SKM-1 treated with dmso at 0.1 percent for 144 hours (cell line): Measurements from ENCODE around the gene RERG.

Experiments
- DNase-seq: peaks from one replicate; lab custom pipeline; 2025; ENCODE audit not compliant: unreplicated experiment; lab: John Stamatoyannopoulos, UW

RERG gene

DNA sequence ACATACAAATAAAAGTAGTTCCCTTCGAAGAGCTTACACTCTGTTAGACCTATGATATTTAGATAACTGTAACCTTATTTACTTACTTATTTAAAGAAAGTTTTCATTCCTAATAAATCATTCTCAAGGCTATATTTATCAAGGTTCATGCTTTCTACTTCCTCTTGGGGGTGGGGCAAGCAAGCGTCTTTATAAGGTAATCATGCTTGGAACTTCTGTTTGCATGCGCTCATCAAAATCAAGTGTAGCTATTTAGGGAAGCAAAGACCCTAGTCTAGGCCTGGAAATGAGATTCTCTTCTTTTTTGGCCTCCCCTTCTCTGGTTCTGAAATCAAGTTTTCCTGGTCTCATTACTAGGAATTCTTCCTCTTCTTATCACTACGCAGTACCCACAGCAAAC is 766 bp downstream of the RERG start:
- no peak for DNase-seq

DNA sequence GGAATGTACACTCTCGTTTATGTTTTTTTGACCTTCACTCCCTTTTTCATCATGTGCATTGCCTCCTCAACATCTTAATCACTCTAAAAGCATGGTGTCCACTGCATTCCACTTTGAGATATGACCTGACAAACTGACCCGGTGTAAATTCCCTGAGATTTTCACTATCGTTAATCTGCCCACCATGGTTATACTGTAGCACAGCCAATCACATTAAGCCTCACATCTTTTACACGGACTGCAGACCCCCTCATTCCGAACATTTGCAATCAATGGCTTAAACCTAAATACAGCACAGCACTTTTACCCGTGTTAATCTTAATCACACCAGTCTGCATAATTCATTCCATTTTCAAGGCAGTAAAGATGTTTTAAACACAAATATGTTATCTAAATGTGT is 2.4 kb downstream of the RERG start:
- no peak for DNase-seq

DNA sequence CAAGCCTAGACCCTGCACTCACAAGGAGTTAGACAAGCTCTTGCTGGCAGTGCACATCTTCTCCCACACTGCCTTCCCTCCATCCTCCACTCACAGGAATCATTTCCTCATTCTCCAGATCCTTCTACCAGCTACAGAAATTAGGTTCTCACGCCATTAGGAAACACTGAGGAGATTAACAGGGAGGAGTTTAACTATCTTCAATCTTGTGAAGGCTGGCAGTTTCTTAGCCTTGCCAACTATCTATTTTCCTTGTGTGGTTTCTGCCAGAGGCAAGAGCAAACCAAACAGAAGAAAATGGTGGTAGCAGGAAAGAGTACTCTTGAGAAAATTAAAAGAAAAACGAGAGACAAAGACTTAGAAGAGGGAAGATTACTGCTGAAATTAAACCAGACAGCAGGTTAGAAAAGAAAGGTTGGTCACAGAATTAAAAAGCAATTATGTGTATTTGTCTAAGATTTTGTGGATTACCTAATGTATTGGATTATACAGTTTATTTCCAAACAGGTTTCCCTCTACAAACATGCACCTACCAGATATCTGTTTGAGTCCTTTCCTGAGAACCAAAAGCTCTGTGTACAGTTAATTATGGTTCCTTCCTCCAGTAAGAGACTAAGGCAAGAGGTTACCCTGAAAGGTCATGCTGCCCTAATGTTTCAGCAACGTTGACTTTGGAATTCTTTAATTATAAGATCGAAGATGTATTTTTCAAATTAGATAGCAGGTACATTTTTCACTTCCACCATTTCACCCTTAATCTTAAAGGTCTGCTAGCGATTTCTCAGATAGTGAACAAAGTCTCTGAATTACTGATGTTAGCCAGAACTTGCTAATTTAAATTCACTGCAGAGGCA is 5.0 kb downstream of the RERG start:
- no peak for DNase-seq

DNA sequence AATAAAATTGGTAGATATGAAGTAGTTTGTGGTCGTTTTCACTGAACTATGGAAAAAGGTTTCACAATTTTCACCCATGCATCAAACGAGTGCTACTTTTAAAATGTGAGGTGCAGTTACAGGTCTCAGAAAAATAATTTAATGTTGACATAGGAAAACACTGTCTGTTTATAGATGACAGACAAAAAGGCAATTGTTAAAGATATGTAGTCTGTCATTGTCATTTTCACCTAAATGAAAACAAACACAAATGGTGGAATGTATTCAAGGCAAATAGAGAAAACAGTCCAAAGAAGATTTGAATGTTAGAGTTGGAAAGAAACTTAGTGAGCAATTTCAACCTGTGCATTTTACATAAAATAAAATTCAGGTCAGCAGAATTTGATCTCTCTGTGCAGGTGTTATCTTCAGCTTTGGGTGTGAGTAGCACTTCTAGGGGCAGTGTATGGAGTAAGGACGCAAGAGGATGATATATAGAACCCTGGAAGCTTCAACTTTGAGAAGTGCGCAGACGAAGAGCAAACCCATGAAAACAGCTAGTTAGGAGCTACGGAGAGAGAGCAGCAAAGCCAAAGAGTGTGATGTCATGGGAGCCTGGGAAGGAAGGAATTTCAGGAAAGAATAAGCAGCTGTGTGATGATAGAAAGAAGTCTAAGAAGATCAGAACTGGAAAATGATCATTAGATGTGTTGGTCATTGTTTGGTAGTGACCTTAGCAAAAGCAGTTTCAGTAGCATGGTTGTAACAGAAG is 6.2 kb downstream of the RERG start:
- no peak for DNase-seq

DNA sequence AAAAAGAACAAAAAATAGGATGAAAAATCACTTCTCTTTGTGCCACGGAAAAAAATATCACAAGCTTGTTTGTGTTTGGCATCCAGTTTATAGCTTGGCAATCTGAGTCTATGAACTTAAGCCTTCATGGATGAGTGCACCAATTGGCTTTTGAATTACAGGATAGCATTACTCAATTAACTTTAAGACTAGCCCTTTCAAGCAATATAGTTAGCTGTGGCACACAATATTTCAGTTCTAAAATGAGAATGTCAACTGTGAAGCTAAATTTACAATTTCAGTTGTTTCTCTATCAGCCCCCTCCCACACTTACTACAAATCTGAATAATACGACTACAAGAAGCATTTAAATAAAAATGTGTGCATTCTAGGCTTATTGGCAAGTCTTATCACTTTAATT is 8.3 kb downstream of the RERG start:
- DNase-seq: no peak

DNA sequence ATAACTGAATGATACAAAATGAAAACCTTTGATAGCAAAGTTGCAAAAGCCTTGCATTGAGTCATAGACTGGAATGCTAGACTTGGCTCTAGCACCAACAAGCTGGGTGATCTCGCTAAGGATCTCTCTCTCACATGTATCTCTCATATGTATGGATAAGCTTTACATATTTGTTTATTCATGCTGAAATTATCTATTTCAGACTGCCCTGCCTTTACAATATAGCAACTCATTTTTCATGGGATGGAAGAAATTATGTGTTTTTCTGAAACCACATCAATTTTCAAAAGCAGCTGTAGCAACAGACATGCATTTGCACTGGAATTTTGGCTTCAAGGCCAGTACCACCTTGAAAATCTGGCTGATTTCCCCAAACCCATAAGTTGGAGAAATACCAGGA is 11.4 kb downstream of the RERG start:
- no peak for DNase-seq

DNA sequence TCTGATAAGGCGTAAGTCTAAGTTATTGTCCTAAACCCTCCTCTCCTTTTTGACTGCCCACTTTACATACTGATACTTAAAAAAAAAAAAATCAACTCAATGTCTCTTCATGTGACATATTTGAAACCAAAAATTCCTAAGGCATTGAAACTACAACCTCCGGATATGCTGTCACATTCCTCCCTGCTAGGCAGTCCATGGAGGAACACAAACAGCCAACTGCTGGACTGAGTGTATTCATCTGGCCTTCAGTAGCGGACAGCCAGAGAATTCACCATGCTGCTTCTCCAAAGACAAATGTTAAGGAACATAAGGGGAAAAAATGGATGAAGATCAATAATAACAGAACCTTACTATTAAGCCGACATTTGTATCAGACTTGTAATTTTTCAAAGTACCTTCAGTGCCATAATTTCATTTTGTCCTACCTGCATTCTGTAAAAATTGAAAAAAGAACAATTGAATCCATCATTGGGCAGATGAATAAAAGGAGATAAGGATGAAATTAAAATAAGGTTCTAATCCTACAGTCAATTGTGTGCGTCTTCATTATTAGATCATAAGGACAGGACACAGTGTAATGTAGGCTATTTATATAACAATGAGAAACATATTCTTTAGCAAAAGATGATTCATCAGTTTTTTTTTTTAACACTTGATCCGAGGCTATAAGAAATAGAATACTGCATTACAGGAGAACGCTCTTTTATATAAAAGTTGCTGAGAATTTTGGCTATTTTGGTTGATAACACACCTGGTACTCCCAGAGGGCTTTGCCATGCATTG is 12.2 kb downstream of the RERG start:
- no peak for DNase-seq

DNA sequence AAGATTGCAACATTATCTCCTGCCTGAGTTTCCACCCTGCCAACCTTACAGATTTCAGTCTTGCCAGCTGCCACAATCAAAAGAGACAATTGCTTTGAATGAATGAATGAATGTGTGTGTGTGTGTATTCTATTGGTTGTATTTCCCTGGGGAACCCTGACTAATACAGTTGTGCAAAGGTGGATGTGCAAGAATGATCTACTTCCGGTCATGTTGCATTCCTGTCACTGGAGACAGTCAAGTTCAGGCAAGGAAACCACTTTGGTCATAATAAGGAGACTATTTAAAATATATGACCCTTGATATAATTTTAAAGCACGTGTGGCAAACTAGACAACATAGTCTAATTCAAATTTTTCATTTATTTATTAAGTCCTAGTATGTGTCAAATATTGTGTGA is 13.1 kb downstream of the RERG start:
- DNase-seq: no peak

DNA sequence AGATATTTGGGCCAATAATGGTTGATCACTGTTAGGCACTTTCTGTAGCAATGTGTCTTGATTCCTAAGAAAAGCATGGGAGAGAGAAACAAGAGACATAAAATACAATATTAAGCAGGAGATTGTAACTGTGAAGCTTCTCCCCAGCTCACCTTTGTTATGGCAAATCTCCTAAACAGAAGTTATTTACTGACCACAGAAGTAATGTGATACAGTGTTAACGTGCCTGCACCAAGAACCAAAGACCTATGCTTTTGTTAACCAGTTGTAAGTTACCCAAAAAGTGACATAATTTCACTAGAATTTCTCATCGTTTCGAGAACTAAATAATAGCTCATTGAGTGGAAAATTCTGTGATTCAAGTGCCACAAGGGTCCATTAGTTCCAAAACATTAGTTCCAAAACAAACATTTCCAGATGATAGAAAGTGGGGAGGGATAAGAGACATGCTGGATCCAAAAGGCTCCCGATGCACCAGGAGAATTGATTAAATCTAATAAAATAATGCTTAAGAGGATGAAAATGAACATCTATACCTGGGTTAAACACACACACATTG is 14.3 kb downstream of the RERG start:
- no peak for DNase-seq

DNA sequence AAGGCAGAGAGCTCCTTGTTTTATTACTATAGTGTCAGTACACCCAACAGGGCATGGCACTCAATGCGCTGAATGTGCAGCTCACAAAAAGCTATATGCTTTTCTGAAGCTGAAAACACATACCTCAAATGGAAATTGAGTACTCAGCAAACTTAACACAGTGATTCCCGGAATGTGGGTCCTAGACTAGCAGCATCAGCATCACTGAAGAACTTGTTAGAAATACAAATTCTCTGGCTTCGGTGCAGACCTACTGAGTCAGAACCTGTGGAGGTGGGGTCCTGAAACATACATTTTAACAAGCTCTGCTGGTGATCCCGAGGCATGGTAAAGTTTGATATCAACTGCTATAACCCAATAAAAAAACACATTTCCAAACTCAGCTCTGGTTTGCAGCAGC is 14.9 kb downstream of the RERG start:
- no peak for DNase-seq

DNA sequence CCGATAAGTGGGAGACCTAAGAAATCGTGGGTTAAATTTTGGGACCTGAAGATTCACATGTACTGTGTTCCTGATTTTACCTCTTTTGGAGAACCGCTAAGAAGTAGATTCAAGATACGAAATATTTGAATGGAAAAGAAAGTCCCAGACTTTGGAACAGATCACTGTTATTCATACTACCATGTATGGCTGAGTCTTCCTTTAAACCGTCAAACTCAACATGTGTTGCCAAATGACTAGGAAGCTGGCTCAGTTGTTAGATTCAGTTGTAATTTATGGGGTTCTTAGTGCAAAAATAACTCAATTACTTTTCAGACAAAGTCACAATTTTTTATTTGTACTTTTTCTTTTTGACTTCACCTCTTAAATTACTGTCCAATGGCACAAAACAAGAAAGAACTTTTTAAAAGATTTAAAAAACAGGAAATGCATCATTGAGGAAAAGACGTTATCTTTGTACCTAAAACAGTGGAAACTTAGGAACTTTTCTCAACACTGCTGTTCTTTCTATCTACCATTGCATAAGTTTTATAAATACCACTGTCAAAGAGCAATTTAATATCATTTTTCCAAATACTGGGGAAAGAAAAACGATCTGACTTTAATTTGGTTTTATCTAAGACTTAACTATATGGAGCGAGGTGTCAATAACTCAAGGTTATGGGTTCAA is 15.7 kb downstream of the RERG start:
- no peak for DNase-seq

DNA sequence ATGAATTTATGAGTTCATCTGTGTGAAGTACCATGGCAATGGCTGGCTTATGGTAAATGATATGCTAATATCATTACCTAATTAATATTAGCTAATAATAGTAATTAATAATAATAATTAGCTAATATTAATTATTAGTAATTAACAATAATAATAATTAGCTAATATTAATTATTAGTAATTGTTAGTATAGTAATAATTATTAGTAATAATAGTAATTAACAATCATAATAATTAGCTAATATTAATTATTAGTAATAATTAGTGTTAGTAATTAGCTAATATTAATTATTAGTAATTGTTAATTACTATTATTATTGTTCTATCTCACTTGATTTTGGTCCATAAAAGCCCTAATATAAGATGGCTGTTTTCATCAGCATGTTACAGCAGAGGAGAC is 19.8 kb downstream of the RERG start:
- DNase-seq: no peak

DNA sequence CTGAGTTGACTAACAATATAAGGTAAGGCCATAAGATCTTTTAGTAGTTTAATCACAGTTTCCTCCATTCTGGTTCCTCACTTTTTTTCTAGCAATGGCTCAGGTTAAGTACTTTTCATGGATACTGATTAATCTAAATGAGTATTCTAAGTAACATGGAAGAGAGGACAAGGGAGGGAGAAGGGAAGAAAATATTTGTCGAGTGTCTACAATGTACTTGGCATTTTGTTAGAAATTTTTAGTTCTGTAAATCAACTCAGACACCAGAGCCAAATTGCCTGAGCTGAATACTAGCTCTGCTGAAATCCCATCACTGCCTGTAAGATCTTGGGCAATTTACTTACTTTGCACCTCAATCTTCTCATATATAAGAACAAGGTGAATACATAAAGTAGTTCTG is 20.2 kb downstream of the RERG start:
- DNase-seq: no peak

DNA sequence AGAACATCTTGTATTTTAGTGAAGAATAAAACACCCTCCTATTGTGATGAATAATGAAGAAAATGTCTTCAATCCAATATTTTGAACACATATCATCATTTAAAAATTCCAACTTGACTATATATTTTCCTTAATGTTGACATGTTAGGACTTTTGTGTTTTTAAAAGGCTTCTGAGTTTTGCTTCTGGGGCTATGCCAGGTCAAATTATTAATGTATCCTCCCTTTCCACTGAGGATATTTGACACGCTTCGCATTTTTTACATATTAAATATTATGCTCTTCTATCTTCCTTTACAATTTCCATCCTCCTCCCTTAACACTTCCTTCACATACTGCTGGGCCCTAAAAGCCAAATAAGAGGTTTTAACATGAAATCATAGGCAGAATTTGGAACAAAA is 20.6 kb downstream of the RERG start:
- no peak for DNase-seq

DNA sequence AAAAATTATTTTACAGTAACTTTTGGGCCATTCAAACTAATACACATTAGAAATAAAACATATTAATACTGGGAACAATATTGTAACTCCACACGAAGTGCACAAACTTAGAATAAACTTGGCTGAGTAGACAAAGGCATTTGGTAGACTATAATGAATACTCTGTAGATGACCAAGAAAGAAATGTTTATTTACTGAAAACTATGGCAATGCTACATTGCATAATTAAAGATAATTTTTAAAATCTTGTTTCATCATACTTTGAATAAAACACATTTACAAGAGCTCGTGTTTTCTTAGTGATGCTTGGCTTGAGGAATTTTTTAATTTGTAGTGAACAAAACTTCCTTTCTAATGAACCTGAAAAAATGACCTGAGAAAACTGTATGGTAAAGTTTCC is 21.3 kb downstream of the RERG start:
- DNase-seq: no peak

DNA sequence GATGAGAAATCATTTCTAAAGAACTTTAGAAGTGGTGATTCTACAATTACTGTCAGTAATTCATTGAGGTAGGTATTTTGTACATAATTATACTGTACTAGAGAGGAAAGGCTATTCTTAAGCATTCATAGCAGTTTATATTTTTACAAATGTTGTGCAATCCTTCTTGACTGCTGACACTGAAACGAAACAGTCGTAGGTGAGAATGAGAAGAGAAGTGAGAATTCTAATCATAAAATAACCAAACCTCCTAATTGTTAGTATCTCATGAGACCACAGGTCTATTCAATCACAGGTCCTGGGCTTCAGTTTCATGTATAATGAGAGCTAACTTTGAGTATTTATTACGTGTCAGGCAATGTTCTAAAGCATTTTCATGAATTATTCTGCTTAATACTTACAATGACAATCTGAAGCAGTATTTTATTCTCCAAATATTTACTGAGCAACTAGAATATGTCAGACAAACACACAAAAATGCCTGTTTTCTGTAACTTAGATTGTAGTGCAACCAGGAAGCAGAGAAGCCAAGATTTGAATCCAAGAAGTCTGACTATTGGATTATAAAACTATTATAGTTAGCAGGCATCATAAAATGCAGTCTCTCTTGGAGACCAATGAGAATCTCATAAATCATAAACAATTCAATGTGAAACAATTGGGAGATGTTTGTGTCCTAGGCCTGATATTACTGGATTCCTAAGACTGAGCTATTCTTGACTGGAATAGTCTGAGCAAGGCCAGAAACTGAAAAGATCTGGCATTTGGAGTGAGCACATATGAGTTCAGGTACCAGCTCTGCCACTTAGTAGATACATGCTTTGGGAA is 24.3 kb downstream of the RERG start:
- DNase-seq: no peak

DNA sequence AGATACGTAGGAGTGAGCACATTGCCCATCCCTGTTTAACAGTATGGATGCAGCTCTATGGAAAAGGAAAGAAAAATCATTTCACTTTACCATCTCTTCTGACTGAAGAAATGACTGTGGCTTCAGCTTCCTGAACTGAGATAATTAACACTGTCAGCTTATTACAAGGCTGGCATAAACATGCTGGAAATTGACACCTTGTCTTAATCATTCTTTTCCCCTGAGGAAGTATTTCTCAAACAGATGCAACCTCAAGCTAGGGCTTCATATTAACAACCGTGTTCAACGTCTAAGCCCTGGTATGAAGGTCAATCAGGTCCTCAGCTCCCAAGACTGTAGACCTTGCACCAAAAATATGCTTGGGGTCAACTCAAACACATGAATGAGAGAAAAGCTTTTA is 25.0 kb downstream of the RERG start:
- no peak for DNase-seq

DNA sequence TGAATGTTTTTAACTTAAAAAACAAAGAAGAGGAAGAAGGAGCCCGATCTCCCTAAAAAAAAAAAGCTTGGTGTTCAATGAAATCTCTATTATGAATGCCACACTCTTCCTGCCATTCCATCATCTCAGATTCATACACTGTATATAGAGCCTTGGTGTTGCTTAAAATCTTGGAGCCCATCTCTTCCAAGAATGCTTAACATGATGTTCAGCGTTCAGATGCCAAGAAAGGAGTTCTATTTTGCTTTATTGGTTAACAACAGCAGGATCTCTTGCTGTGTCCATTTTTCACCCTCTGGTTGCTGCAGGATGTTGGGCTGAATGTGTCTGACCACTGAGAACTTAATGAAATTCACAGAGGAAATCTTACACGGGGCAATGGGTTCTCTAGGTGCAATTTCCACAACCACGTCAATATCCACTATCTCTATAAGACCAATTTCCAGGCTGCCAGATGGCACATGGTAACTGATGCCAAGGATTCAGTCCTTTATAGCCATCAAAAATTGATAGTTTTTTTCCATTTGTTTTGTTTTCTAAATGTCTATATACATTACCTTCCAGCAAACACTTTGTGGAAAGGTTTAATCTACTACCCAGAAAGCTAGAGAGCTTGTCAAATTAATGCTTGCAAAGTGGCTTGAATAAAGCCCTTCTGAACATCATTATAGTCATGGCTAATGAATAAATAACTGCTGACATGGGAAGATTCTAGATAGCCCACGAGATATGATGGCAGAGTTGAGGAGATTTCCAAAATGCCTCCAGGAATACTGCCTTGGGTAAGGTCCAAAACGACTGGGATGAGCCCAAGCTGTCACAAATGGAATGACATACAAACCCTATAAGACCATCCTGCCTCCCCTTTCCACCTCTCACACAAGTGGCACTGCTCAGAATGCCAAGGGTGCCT is 26.5 kb downstream of the RERG start:
- no peak for DNase-seq

DNA sequence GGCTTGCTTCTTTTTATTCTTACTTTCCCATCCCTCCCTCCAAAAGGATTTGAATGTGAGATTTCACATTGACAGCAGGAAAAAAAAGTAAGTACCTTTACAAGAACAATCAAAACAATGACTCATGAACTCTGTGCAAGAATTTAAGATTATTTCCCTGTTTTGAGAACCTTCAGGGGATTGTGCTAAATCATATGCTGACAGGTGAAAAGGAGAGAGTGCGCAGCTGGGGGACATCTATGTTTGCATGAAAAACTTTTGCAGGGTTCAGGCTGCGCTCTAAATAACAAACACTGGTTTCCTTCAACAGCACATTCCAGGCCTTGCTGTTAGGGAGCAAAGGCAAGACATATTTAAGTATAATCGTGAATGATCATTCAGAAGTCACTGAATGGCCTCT is 27.3 kb downstream of the RERG start:
- DNase-seq: no peak
